ENCODE measurements around the gene RECQL5.

Gene RECQL5

GRCh38 chr17:75684249-75684648 is 17.3 kb upstream of the RECQL5 start:
- Histone ChIP-seq H3K36me3 (ENCODE audit: insufficient read depth, low read depth, low read length) (peaks cover 44% of the 10 kb centered on the region), H3K9me3 (ENCODE audit: insufficient read depth, low read depth, low read length) (no peaks in the 10 kb centered on the region), H3K9ac (ENCODE audit: low read depth, low read length) (no peak overlapping the region; the same call in 1 of the 2 replicates), H3K4me1 (ENCODE audit: insufficient read depth, low read length) (no peaks in the 10 kb centered on the region; the same call in 1 of the 2 replicates), H3K27me3 (ENCODE audit: insufficient read depth, low read length) (no peaks in the 10 kb centered on the region), H3K27ac (ENCODE audit: low read length) (no peak overlapping the region), H3K4me3 (ENCODE audit: low read length) (no peak overlapping the region)

GRCh38 chr17:75683583-75683982 is 16.6 kb upstream of the RECQL5 start:
- no peaks in the 10 kb centered on the region; the same call in 1 of the 2 replicates for H3K4me1 ChIP-seq (ENCODE audit: insufficient read depth, low read length)
- H3K36me3 ChIP-seq (ENCODE audit: insufficient read depth, low read depth, low read length) = peaks cover 46% of the 10 kb centered on the region
- no peak overlapping the region for H3K4me3 ChIP-seq (ENCODE audit: low read length)
- H3K27me3 ChIP-seq (ENCODE audit: insufficient read depth, low read length) = no peaks in the 10 kb centered on the region
- no peak overlapping the region for H3K27ac ChIP-seq (ENCODE audit: low read length)
- no peaks in the 10 kb centered on the region for H3K9me3 ChIP-seq (ENCODE audit: insufficient read depth, low read depth, low read length)
- H3K9ac ChIP-seq (ENCODE audit: low read depth, low read length) = no peak overlapping the region

DNA sequence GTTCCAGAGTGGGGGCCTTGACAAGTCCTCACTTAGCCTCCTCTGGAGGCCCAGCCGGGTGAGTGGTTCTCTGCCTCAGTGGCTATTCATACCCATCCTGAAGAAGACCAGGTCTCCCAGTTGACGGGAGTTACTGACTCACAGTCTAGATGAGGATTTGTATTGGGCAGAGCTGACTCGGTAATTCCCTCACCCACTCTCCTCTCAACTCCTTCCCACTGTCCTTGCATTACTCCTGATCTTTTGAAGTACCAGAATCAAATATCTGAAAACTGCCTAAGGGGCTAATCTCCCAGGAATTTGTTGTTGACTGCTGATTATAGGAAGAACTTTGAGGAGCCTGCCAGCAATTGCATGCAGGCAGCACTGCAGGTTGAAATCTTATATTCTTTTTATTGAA is 14.3 kb upstream of the RECQL5 start:
- Histone ChIP-seq H3K27me3 (ENCODE audit: insufficient read depth, low read length) (no peaks in the 10 kb centered on the region), H3K36me3 (ENCODE audit: insufficient read depth, low read depth, low read length) (peaks cover 54% of the 10 kb centered on the region), H3K9ac (ENCODE audit: low read depth, low read length) (no peak overlapping the region), H3K4me1 (ENCODE audit: insufficient read depth, low read length) (no peaks in the 10 kb centered on the region; the same call in 1 of the 2 replicates), H3K4me3 (ENCODE audit: low read length) (no peak overlapping the region), H3K27ac (ENCODE audit: low read length) (no peak overlapping the region), H3K9me3 (ENCODE audit: insufficient read depth, low read depth, low read length) (no peaks in the 10 kb centered on the region)

DNA sequence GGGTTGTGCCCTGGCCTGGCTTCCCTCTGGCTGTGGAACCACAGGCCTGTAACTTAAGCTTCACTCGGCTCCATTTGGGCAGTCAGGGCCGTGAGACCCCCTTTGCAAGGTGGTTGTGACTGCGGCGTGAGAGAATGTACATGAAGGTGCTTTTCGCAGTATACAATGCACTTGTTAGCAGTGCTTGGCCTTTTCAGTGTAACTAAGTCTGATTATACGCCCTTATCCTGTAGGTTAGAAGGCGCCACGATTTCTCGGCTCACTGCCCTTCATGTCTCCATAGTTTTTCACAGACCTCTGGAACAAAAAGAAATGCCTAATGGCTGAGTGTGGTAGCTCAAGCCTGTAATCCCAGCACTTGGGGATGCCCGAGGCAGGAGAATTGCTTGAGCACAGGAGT is 13.5 kb upstream of the RECQL5 start:
- H3K9me3 ChIP-seq (ENCODE audit: insufficient read depth, low read depth, low read length) = no peaks in the 10 kb centered on the region
- peaks cover 59% of the 10 kb centered on the region for H3K36me3 ChIP-seq (ENCODE audit: insufficient read depth, low read depth, low read length)
- H3K4me1 ChIP-seq (ENCODE audit: insufficient read depth, low read length) = no peaks in the 10 kb centered on the region; the same call in 1 of the 2 replicates
- no peak overlapping the region for H3K4me3 ChIP-seq (ENCODE audit: low read length)
- H3K9ac ChIP-seq (ENCODE audit: low read depth, low read length) = no peak overlapping the region
- H3K27ac ChIP-seq (ENCODE audit: low read length) = no peak overlapping the region
- H3K27me3 ChIP-seq (ENCODE audit: insufficient read depth, low read length) = no peaks in the 10 kb centered on the region

DNA sequence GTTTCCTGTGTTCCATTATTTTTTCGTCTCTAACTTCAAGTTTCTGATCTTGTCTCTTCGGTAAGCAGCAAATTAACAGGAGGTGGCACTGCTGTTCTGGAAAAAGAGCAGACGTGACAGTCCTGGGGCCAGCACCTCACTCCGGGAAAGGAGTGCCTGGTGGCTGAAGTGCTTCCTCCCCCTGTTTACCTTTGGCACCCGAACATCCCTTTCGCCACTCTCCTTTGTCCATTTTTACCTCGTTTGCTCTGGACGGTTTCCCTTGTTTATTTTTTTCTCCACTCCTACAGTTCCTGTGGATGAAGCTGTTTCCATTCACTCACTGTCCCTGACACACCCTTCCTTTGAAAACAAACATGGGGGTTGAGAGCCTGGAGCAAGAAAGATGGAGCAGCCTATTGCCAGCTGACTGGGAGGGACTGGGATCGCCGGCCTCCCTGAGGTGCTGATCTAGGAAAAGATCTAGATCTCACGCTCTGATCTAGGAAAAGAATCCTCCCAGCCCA is 12.8 kb upstream of the RECQL5 start:
- H3K27ac ChIP-seq (ENCODE audit: low read length) = no peak overlapping the region
- H3K4me3 ChIP-seq (ENCODE audit: low read length) = no peak overlapping the region
- H3K4me1 ChIP-seq (ENCODE audit: insufficient read depth, low read length) = no peaks in the 10 kb centered on the region; the same call in 1 of the 2 replicates
- H3K27me3 ChIP-seq (ENCODE audit: insufficient read depth, low read length) = no peaks in the 10 kb centered on the region
- no peak overlapping the region for H3K9ac ChIP-seq (ENCODE audit: low read depth, low read length)
- H3K9me3 ChIP-seq (ENCODE audit: insufficient read depth, low read depth, low read length) = no peaks in the 10 kb centered on the region
- H3K36me3 ChIP-seq (ENCODE audit: insufficient read depth, low read depth, low read length) = peaks cover 54% of the 10 kb centered on the region

- Histone ChIP-seq H3K27me3 (ENCODE audit: insufficient read depth, low read length) (no peaks in the 10 kb centered on the region), H3K9me3 (ENCODE audit: insufficient read depth, low read depth, low read length) (no peaks in the 10 kb centered on the region), H3K4me1 (ENCODE audit: insufficient read depth, low read length) (no peaks in the 10 kb centered on the region), H3K9ac (ENCODE audit: low read depth, low read length) (no peak overlapping the region), H3K27ac (ENCODE audit: low read length) (no peak overlapping the region), H3K36me3 (ENCODE audit: insufficient read depth, low read depth, low read length) (peaks cover 77% of the 10 kb centered on the region), H3K4me3 (ENCODE audit: low read length) (no peak overlapping the region)
Observed at GRCh38 chr17:75676461-75676860, 9.5 kb upstream of the RECQL5 start.

DNA sequence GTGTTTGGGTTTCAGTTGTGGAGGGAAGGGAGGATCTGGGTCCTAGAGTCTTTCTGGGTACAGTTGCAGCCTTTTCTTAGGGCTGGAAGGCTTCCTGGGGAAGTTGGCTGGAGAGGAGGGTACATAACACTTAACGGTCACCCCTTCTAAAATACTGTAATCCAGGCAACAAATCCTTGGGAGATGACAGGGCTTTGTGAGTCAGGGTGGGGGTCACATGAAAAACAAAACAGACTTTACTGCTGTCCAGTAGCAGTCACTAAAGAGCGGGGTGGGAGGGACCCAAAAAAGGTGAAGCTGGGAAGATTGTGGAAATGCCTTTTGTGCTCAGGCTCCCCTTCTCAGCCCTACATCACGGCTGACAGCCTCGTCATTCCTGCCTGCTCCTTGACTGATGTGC is 6.5 kb upstream of the RECQL5 start:
- H3K4me1 ChIP-seq (ENCODE audit: insufficient read depth, low read length) = no peaks in the 10 kb centered on the region
- H3K27me3 ChIP-seq (ENCODE audit: insufficient read depth, low read length) = no peaks in the 10 kb centered on the region
- no peaks in the 10 kb centered on the region for H3K9me3 ChIP-seq (ENCODE audit: insufficient read depth, low read depth, low read length)
- peaks cover 81% of the 10 kb centered on the region for H3K36me3 ChIP-seq (ENCODE audit: insufficient read depth, low read depth, low read length)
- H3K4me3 ChIP-seq (ENCODE audit: low read length) = no peak overlapping the region
- H3K9ac ChIP-seq (ENCODE audit: low read depth, low read length) = no peak overlapping the region
- H3K27ac ChIP-seq (ENCODE audit: low read length) = no peak overlapping the region

GRCh38 chr17:75672011-75672410 is 5.1 kb upstream of the RECQL5 start:
- H3K27ac ChIP-seq (ENCODE audit: low read length) = no peak overlapping the region
- H3K9me3 ChIP-seq (ENCODE audit: insufficient read depth, low read depth, low read length) = no peaks in the 10 kb centered on the region
- no peaks in the 10 kb centered on the region for H3K27me3 ChIP-seq (ENCODE audit: insufficient read depth, low read length)
- peaks cover 71% of the 10 kb centered on the region for H3K36me3 ChIP-seq (ENCODE audit: insufficient read depth, low read depth, low read length)
- 0 out of 2 replicates have a peak, but pooled peaks cover 4% of the 10 kb centered on the region for H3K4me1 ChIP-seq (ENCODE audit: insufficient read depth, low read length)
- H3K4me3 ChIP-seq (ENCODE audit: low read length) = no peak overlapping the region
- no peak overlapping the region for H3K9ac ChIP-seq (ENCODE audit: low read depth, low read length)

DNA sequence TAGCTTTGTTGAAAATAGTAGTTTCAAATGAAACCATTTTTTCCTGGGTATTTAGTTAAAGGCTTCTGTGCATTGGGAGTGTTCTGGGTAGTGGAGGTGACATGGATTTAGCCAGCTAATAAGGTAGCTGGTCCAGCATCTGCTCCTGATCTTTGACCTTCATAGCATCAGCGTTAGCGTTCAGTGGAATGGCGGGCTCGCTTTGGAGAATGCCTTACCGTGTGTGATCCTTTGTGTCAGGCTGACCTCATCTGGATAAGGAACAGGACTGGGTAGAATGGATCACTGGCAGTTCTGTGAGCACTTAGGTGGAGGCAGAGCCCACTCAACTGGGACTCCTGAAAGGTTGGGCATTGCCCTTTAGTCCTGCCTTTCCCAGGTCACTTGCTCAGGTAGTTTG is 3.9 kb upstream of the RECQL5 start:
- Histone ChIP-seq H3K27me3 (ENCODE audit: insufficient read depth, low read length) (no peaks in the 10 kb centered on the region), H3K9ac (ENCODE audit: low read depth, low read length) (no peak overlapping the region), H3K4me1 (ENCODE audit: insufficient read depth, low read length) (0 out of 2 replicates have a peak, but pooled peaks cover 4% of the 10 kb centered on the region), H3K27ac (ENCODE audit: low read length) (no peak overlapping the region), H3K36me3 (ENCODE audit: insufficient read depth, low read depth, low read length) (peaks cover 60% of the 10 kb centered on the region), H3K9me3 (ENCODE audit: insufficient read depth, low read depth, low read length) (no peaks in the 10 kb centered on the region), H3K4me3 (ENCODE audit: low read length) (no peak overlapping the region)

GRCh38 chr17:75668489-75668888 is 1.5 kb upstream of the RECQL5 start:
- Histone ChIP-seq H3K4me3 (ENCODE audit: low read length) (peak overlapping the region; percentile 99), H3K36me3 (ENCODE audit: insufficient read depth, low read depth, low read length) (peaks cover 62% of the 10 kb centered on the region), H3K27ac (ENCODE audit: low read length) (no peak overlapping the region), H3K4me1 (ENCODE audit: insufficient read depth, low read length) (0 out of 2 replicates have a peak, but pooled peaks cover 4% of the 10 kb centered on the region), H3K9ac (ENCODE audit: low read depth, low read length) (peak overlapping the region; percentile 96; the same call in 1 of the 2 replicates), H3K27me3 (ENCODE audit: insufficient read depth, low read length) (no peaks in the 10 kb centered on the region), H3K9me3 (ENCODE audit: insufficient read depth, low read depth, low read length) (no peaks in the 10 kb centered on the region)

DNA sequence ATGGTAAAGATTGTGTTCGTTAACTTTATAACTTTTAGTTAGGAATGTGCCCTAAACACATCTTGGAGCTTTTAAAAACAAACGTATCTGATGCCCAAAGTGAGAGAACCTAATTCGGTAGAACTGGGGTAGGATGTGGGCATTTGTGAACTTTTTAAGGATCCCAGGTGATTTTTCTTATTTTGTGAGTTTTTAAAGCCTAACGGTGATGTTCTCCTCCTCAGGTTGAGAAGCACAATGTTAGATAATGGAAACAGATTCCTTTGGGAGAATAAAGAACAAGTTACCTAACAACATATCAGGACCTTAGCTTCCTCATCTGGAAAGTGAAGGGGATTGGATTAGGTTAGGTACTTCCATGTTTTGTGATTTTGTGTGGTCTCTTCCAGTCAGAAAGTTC is 871 bp upstream of the RECQL5 start:
- H3K27ac ChIP-seq (ENCODE audit: low read length) = peak overlapping the region; percentile 49
- H3K4me1 ChIP-seq (ENCODE audit: insufficient read depth, low read length) = 0 out of 2 replicates have a peak, but pooled peaks cover 4% of the 10 kb centered on the region
- H3K9ac ChIP-seq (ENCODE audit: low read depth, low read length) = peak overlapping the region; percentile 96
- peaks cover 59% of the 10 kb centered on the region for H3K36me3 ChIP-seq (ENCODE audit: insufficient read depth, low read depth, low read length)
- peak overlapping the region; percentile 99 for H3K4me3 ChIP-seq (ENCODE audit: low read length)
- no peaks in the 10 kb centered on the region for H3K27me3 ChIP-seq (ENCODE audit: insufficient read depth, low read length)
- no peaks in the 10 kb centered on the region for H3K9me3 ChIP-seq (ENCODE audit: insufficient read depth, low read depth, low read length)

- Histone ChIP-seq H3K27ac (ENCODE audit: low read length) (no peak overlapping the region), H3K4me1 (ENCODE audit: insufficient read depth, low read length) (0 out of 2 replicates have a peak, but pooled peaks cover 4% of the 10 kb centered on the region), H3K4me3 (ENCODE audit: low read length) (peak overlapping the region; percentile 99), H3K9ac (ENCODE audit: low read depth, low read length) (peak overlapping the region; percentile 96; the same call in 1 of the 2 replicates), H3K36me3 (ENCODE audit: insufficient read depth, low read depth, low read length) (peaks cover 59% of the 10 kb centered on the region), H3K27me3 (ENCODE audit: insufficient read depth, low read length) (no peaks in the 10 kb centered on the region), H3K9me3 (ENCODE audit: insufficient read depth, low read depth, low read length) (no peaks in the 10 kb centered on the region)
Observed at GRCh38 chr17:75665981-75666380, 973 bp downstream of the RECQL5 start.
